Astrocyte of the spinal cord (primary cell): ENCODE results near the gene CACNA1S.

Source experiments
- DNase-seq: peaks from one replicate; pipeline ENCODE4 v3.0.0; 2011; ENCODE audit warnings: low read depth, low spot score
- H3K4me3 ChIP-seq: 2 replicates; pipeline ENCODE4 v1.5.1; 2011; ENCODE audit warnings: low read depth, mild to moderate bottlenecking, low read length, moderate library complexity
- in situ Hi-C: cut with HindIII; loops from 2 replicates; pipeline ENCODE4 v1.10.0; 2017; ENCODE audit warnings: low sequenced_read_pairs
- TF ChIP-seq, protein P1 (sequence below): IDR thresholded peaks from 2 replicates; pipeline ENCODE4 v1.5.1; 2012; ENCODE audit warnings: low read depth, mild to moderate bottlenecking, low read length, inconsistent platforms

CACNA1S gene

DNA sequence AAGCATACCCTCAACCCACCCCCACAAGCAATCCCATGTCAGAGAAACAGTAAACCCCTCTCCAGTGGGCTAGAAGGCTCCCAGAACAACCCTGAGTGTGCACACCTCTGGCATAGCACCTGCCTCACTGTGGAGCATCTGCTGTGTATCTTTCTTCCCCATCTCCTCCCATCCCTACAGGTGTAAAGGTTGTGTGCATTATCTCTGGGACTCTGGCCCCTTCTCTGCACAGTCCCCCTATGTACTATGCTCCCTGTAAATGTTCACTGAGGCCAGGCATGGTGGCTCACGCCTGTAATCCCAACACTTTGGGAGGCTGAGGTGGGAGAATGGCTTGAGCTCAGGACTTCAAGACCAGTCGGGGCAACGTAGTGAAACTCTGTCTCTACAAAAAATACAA, 700 bp upstream of the CACNA1S start:
- no peak overlapping the region for H3K4me3 ChIP-seq
- TF ChIP-seq, protein P1, sequence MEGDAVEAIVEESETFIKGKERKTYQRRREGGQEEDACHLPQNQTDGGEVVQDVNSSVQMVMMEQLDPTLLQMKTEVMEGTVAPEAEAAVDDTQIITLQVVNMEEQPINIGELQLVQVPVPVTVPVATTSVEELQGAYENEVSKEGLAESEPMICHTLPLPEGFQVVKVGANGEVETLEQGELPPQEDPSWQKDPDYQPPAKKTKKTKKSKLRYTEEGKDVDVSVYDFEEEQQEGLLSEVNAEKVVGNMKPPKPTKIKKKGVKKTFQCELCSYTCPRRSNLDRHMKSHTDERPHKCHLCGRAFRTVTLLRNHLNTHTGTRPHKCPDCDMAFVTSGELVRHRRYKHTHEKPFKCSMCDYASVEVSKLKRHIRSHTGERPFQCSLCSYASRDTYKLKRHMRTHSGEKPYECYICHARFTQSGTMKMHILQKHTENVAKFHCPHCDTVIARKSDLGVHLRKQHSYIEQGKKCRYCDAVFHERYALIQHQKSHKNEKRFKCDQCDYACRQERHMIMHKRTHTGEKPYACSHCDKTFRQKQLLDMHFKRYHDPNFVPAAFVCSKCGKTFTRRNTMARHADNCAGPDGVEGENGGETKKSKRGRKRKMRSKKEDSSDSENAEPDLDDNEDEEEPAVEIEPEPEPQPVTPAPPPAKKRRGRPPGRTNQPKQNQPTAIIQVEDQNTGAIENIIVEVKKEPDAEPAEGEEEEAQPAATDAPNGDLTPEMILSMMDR: no peak
- in situ Hi-C loops: no loop called here
- DNase-seq: no peak

- TF ChIP-seq, protein P1: no peak
- in situ Hi-C loops: no loop called here
- no peak for DNase-seq
- H3K4me3 ChIP-seq: no peak overlapping the region
Observed at GRCh38 chr1:201111672-201112071, 554 bp downstream of the CACNA1S start.

GRCh38 chr1:201111156-201111555, 1.1 kb downstream of the CACNA1S start:
- DNase-seq: no peak
- no peak overlapping the region for H3K4me3 ChIP-seq
- TF ChIP-seq, protein P1: no peak
- in situ Hi-C loops: no loop called here

- no peak for DNase-seq
- TF ChIP-seq, protein P1: no peak
- H3K4me3 ChIP-seq: no peak overlapping the region
- in situ Hi-C loops: no loop called here
Observed at GRCh38 chr1:201110616-201111015, 1.6 kb downstream of the CACNA1S start.

GRCh38 chr1:201110138-201110537, 2.1 kb downstream of the CACNA1S start:
- TF ChIP-seq, protein P1: no peak
- no peak for DNase-seq
- H3K4me3 ChIP-seq: no peak overlapping the region
- in situ Hi-C loops: no loop called here

DNA sequence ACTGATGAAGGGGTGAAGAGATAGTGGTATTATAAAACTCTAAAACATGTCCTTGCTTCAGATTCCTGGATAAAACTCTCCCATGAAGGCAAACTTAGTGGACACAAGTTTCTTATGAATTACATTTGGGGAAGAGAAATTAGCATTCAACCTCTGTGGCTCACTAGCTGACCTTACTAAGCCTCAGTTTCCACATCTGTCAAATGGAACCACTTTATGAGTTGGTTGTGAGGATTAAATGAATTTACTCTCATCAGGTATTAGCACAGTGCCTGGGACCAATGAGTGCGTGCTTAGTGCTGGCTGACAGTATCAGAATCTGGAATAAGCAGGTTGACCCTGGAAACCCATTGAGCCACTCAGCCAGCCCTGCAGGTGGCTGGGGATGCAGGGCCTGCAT, 2.6 kb downstream of the CACNA1S start:
- no peak for DNase-seq
- in situ Hi-C loops: no loop called here
- H3K4me3 ChIP-seq: no peak overlapping the region
- TF ChIP-seq, protein P1: no peak

GRCh38 chr1:201108614-201109013, 3.6 kb downstream of the CACNA1S start:
- in situ Hi-C loops: no loop called here
- TF ChIP-seq, protein P1: no peak
- no peak overlapping the region for H3K4me3 ChIP-seq
- no peak for DNase-seq
